NCI-H146 (cell line): ENCODE data around the gene HBQ1.
"Not testable (repeated sequence)": the region's sequence is repeated elsewhere in the genome, so short reads cannot be mapped to it uniquely, and the experiment has no call there.

ENCODE experiments used
- DNase-seq: peaks from one replicate; lab custom pipeline; 2025; lab: John Stamatoyannopoulos, UW

HBQ1 gene

DNA sequence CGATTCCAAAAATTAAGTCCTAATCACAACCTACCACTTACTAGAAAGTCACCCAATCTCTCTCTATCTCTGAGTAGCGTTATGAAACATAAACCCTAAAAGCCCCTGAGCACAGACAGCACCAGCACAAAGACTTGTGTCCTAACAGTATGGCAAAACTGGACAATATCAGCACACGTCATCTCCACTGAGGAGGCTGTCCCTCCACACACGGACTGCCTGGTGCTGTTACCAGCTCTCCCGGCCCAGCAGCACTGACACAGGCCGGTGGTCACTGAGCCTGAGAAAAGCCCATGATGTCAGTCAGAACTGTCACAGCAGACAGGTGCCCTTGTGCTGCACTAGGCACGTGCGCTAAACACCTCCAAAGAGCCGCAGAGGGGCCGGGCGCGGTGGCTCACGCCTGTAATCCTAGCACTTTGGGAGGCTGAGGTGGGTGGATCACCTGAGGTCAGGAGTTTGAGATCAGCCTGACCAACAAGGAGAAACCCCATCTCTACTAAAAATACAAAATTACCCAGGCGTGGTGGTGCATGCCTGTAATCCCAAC is 31.4 kb downstream of the HBQ1 start:
- not testable (repeated sequence) for DNase-seq

DNA sequence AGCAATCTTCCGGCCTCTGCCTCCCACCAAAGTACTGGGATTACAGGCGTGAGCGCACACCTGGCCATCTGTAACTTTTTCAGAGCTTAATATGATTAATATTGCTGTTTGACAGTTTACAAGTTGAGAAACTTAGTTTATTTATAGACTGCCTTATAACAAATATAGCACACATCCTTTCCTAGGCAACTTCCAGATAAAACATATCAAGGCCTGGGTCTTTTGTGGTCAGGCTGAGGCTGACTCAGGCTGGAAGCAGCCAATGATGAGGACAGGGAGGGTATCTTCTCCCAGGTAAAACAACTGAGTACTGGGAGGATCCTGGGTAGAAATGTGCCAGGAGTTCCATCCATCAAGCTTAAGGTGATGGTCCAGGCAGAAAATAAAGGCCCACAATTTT is 32.7 kb downstream of the HBQ1 start:
- no peak for DNase-seq

DNA sequence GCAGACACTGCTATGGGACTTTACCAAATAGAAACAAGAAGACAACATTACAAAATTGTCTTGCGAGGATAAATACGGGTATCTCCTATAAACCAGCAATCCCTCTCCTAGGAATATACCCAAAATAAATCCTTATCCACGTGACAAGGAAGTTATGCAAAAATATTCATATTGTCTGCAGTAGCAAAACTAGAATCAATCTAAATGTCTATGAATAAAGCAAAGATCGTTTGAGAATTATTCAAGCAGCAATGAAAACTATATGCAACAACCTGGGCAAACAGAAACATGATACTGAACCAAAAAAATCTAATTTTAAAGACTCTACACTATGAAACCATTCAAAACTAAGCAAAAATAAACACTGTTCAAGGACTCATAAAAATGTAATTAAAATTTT is 39.8 kb downstream of the HBQ1 start:
- no peak for DNase-seq

DNA sequence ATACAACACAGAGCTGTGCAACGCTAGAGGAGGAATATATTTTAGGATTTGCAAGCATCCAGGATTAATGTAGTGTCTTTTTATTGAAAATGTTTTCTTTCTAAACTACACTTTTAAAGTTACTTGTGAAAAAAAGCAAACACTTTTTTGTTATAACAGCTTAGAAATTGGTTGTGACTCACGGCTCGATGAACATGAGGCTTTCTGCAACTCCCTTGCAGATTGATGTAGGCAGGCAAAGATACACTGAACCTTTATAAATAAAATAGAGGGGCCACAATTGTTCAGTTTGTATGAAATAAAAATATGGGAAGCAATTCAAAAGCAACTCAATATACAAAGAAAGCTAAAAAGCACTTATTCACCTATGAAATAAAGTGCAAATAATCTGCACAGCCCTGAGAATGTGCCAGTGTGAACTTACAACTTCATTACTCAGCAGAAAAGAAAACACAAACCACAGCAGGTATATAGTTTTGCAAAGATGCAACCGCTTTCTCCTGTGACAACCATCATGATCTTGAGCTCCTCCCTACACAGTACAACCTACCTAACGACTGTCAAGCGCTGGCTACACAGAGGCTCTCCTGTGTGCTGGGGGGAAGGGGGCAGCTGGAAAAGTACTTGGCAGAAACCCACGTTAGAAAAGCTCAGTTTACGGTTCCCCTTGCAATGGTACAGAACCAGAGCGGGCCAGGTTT is 48.0 kb downstream of the HBQ1 start:
- peak; percentile 50 for DNase-seq

DNA sequence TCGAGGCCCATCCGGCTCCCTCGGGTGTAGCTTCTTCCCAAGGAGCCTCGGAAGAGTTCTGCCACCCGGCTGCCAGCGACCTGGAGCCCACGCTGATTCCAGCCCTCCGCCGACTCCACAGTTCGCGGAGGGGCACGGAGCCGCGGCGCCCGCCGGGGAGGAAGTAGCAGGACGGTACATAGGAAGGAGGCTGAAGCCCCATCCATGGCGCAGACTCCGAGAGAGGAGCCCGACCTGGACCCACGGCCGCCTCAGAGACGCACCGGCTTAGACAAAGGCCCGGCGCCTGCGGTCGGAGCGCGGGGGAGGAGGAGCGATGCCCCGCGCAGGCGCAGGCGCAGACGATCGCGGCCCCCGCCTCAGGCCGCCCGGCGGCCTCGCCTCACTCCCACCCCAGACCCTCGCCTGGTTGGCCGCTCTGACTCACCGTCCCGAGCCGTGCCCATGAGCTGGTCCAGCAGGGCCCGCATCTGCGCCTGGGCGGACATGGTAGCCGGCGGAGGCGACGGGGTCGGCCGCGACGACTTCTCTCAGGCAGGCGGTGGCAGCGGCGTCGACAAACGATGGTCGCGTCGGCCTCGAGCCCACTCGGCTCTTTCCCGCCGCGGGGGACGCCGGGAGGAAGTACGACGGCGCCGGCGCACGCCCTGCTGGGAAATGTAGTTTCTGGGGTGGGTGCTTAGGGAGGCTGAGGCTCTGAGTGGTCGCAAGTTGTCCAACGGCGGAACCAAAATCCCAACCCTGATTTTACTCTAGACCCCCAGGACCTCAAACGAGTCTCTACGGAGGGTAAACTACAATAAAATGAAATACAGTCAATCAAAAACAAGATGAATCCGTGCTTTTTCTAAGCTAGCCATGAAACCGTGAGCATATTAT is 48.8 kb downstream of the HBQ1 start, which contains the start of gene LUC7L:
Gene LUC7L, minus strand, starts transcription at position 598 of the 879 bp plus-strand sequence. Its CDS starts 110 bp downstream, at position 488.
- peak; percentile 91 for DNase-seq

DNA sequence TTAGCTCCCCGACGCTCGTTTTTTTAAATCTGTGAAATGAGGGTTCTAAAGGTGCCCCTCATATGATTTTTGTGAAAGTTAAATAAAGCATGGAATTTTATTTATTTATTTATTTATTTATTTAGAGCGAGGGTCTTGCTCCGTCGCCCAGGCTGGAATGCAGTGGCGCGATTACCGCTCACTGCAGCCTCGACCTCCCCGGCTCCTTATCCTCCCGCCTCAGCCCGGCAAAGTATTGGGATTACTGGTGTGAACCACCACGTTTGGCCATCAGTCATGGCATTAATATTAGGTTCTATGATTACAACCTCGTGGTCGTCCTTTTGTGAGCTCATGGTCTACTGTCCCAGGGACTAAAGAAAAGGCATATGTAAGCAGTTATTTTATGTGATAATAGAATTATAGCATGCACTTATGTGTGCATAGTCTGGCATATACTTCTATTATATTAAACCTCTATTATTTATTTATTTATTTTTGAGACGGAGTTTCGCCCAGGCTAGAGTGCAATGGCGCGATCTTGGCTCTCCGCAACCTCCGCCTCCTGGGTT is 49.5 kb downstream of the HBQ1 start:
- peak; percentile 8 for DNase-seq

DNA sequence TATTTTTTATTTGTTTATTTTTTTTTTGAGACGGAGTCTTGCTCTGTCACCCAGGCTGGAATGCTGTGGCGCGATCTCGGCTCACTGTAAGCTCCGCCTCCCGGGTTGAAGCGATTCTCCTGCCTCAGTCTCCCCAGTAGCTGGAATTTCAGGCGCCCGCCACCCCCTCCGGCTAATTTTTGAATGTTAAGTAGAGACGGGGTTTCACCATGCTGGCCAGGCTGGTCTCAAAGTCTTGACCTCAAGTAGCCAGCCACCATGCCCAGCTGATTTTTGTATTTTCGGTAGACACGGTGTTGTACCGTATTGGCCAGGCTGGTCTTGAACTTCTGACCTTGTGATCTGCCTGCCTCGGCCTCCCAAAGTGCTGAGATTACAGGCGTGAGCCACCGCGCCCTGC is 50.1 kb downstream of the HBQ1 start:
- not testable (repeated sequence) for DNase-seq
